ENCODE data around the gene SLC15A3.

SLC15A3 gene

DNA sequence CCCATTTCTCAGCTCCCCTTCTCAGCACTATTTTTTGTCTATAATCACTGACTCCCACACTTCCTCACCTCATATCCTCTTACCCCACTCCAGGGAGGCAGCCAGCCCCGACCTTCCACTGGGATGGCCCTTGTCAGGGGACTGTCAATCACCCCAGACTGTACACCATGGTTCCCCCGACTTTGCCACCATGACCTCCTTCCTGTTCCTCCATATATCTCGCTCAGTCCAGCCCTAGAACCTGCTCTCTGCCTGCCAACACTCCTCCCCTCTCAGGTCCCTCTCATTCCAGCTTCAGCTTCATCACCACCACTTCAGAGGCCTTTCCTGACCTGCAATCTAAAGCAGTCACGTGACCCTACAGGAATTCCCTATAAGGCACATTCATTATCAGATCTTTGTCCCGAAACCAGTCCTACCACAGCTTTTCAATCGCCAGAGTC, 62.1 kb downstream of the SLC15A3 start:
- DNase-seq (ENCODE audit: low spot score): no peak

GRCh38 chr11:60887556-60887955, 64.4 kb downstream of the SLC15A3 start:
- DNase-seq (ENCODE audit: low spot score): no peak
